Ascending aorta (tissue), 2 donors: Measurements from ENCODE around the gene KCNMA1. TPM values are rescaled to one million over a fixed set of nuclear protein-coding genes. Genes with fewer than 3 reads are reported as not detected.

Experiments used
- DNase-seq, 2 donors: peaks; one replicate each; pipeline ENCODE4 v3.0.0-alpha.2; 2019; ENCODE audit warnings: low spot score in 2 of 2
- H3K27ac ChIP-seq, 2 donors: fragments of 200-600 bp; sonication (generic); one replicate each; pipeline ENCODE4 v1.5.1; 2016 to 2017; ENCODE audit warnings: mild to moderate bottlenecking in 1 of 2
- H3K27me3 ChIP-seq: fragments of 200-600 bp; sonication (generic); one replicate; pipeline ENCODE4 v1.5.1; 2017
- H3K36me3 ChIP-seq, 2 donors: fragments of 200-600 bp; sonication (generic); one replicate each; pipeline ENCODE4 v1.5.1; 2016
- H3K4me1 ChIP-seq, 2 donors: fragments of 200-600 bp; sonication (generic); one replicate each; pipeline ENCODE4 v1.5.1; 2016 to 2017; ENCODE audit warnings: mild to moderate bottlenecking in 1 of 2
- H3K4me3 ChIP-seq, 2 donors: fragments of 200-600 bp; sonication (generic); one replicate each; pipeline ENCODE4 v1.5.1; 2016 to 2017; ENCODE audit warnings: mild to moderate bottlenecking in 1 of 2
- H3K9me3 ChIP-seq, 2 donors: fragments of 200-600 bp; sonication (generic); one replicate each; pipeline ENCODE4 v1.5.1; 2016
- CTCF ChIP-seq, 3 experiments: fragments of 200-600 bp in 2 of 3; fragments of 450-650 bp in 1 of 3; sonication (generic) in 2 of 3; IDR thresholded peaks; one replicate each; pipeline ENCODE4 v1.5.1; 2016 to 2019; ENCODE audit warnings: antibody characterized with exemption in 3 of 3, mild to moderate bottlenecking in 1 of 3, moderate library complexity in 1 of 3
- intact Hi-C: fragments of 100-400 bp; cut with DNase I; formaldehyde crosslinking; loops from one replicate; pipeline ENCODE4 v1.15.1; 2023
- total RNA-seq: library from RNA; depleted of rRNA; stranded (reverse); fragments of >200 nt; gene quantifications from one replicate; pipeline ENCODE4 v1.1.0, GENCODE V29; 2016

Gene KCNMA1
- total RNA-seq, 1 donor from 2014 or later: 28.6 TPM

- Histone ChIP-seq H3K4me3 (no peak overlapping the region), H3K9me3 (no peaks in the 10 kb centered on the region), H3K27ac (peak overlapping the region; percentile 5 to 10), H3K36me3 (no peaks in the 10 kb centered on the region), H3K4me1 (peaks cover 9 to 47% of the 10 kb centered on the region in 2 donors), H3K27me3 (no peaks in the 10 kb centered on the region)
- TF ChIP-seq CTCF (IDR thresholded peaks at IDR 0.05): no peak
- intact Hi-C loops: loop anchor here (5.0 kb wide), 1 partner anchor 65 kb away; no protein-coding TSS in a partner anchor
- no peak for DNase-seq
Observed at GRCh38 chr10:77497748-77498147, 139.9 kb downstream of the KCNMA1 start.

GRCh38 chr10:77496941-77497420, 140.6 kb downstream of the KCNMA1 start:
- Histone ChIP-seq H3K4me1 (peaks cover 9 to 45% of the 10 kb centered on the region in 2 donors), H3K27ac (no peak overlapping the region), H3K27me3 (no peaks in the 10 kb centered on the region), H3K36me3 (peaks cover 0 to 2% of the 10 kb centered on the region in 2 donors), H3K9me3 (no peaks in the 10 kb centered on the region), H3K4me3 (no peak overlapping the region)
- intact Hi-C loops: loop anchor here (5.0 kb wide), 1 partner anchor 65 kb away; no protein-coding TSS in a partner anchor
- TF ChIP-seq CTCF (IDR thresholded peaks at IDR 0.05): no peak
- DNase-seq: no peak

- no peak for DNase-seq
- TF ChIP-seq CTCF (IDR thresholded peaks at IDR 0.05): no peak
- Histone ChIP-seq H3K36me3 (peaks cover 0 to 2% of the 10 kb centered on the region in 2 donors), H3K4me1 (peaks cover 16 to 42% of the 10 kb centered on the region in 2 donors), H3K9me3 (no peaks in the 10 kb centered on the region), H3K27me3 (no peaks in the 10 kb centered on the region), H3K4me3 (no peak overlapping the region), H3K27ac (peak overlapping the region in 1 of 2 donors; percentile 16)
- intact Hi-C loops: loop anchor here (5.0 kb wide), 1 partner anchor 63 kb away; no protein-coding TSS in a partner anchor
Observed at GRCh38 chr10:77494756-77495541, 142.7 kb downstream of the KCNMA1 start.

- H3K9me3 ChIP-seq: no peaks in the 10 kb centered on the region
- no peak for DNase-seq
- TF ChIP-seq CTCF (IDR thresholded peaks at IDR 0.05): peak in 2 of 3 experiments; percentile 30 to 31
- no peak overlapping the region for H3K27ac ChIP-seq
- H3K36me3 ChIP-seq: peaks cover 0 to 2% of the 10 kb centered on the region in 2 donors
- peaks cover 16 to 42% of the 10 kb centered on the region in 2 donors for H3K4me1 ChIP-seq
- intact Hi-C loops: no loop called here
- H3K4me3 ChIP-seq: no peak overlapping the region
- no peaks in the 10 kb centered on the region for H3K27me3 ChIP-seq
Observed at GRCh38 chr10:77494327-77494726, 143.3 kb downstream of the KCNMA1 start.

GRCh38 chr10:77493851-77494261, 143.8 kb downstream of the KCNMA1 start:
- no peak for TF ChIP-seq CTCF (IDR thresholded peaks at IDR 0.05)
- no peak for DNase-seq
- Histone ChIP-seq H3K36me3 (peaks cover 0 to 2% of the 10 kb centered on the region in 2 donors), H3K9me3 (no peaks in the 10 kb centered on the region), H3K27me3 (no peaks in the 10 kb centered on the region), H3K4me1 (peaks cover 16 to 42% of the 10 kb centered on the region in 2 donors), H3K4me3 (no peak overlapping the region), H3K27ac (no peak overlapping the region)
- intact Hi-C loops: no loop called here
